NCI-H2171 (cell line): Measurements from ENCODE around the gene PTGIS.
A peak's percentile ranks its signal among the peaks of the same experiment; 100 is the strongest.
"Not testable (repeated sequence)": the region's sequence is repeated elsewhere in the genome, so short reads cannot be mapped to it uniquely, and the experiment has no call there.

ENCODE experiments used
- DNase-seq: peaks from one replicate; lab custom pipeline; 2025; lab: John Stamatoyannopoulos, UW

Gene PTGIS

DNA sequence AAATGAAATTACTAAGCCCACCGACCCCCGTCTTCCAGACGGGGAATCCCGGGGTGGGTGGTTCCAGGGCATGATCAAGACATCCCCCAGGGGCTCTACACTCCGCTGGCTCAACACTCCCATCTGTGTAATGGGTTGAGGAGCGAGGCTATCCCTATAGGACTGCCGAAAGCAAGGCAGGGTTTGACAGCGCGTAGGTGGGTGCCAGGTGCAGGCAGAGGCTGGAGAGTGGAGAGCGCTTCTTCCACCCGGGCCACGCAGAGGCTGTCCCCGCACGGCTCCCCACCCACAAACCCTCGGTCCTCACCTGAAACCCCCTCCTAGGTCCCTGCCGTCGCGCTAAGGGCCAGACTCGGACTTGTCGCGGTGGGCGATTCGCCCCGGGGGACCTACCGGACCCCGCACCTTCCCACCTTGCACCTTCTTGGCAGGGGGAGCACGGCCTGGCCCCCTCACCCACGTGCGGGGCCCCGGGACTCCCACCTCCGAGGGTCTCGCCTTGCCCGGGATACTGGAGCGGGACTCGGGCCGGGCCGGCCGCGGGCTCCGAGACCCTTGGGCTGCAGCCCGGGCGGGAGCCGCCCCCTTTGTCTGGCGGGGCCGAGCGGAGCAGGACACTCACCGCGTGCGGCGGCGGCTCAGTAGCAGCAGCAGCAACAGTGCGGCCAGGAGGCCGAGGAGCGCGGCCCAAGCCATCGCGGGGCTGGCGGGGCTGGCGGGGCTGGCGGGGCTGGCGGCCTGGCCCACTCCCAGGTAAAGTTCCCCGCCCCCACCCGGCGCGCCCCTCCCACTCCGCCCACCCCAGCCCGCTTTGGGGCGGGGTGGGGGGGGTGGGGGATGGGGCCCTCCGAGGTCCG lies at the start of gene PTGIS:
PTGIS (minus strand) TSS at position 717 of the 857 bp plus-strand sequence; CDS start at position 696, 21 bp downstream.
- DNase-seq, result no peak

DNA sequence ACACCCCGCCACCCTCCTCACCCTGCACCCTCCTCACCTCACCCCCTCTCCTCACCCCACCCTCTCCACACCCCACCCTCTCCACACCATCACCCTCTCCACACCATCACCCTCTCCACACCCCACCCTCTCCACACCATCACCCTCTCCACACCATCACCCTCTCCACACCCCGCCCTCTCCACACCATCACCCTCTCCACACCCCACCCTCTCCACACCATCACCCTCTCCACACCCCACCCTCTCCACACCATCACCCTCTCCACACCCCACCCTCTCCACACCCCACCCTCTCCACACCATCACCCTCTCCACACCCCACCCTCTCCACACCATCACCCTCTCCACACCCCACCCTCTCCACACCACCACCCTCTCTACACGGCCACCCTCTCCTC lies 49.5 kb upstream of the PTGIS start:
- DNase-seq, result not testable (repeated sequence)

DNA sequence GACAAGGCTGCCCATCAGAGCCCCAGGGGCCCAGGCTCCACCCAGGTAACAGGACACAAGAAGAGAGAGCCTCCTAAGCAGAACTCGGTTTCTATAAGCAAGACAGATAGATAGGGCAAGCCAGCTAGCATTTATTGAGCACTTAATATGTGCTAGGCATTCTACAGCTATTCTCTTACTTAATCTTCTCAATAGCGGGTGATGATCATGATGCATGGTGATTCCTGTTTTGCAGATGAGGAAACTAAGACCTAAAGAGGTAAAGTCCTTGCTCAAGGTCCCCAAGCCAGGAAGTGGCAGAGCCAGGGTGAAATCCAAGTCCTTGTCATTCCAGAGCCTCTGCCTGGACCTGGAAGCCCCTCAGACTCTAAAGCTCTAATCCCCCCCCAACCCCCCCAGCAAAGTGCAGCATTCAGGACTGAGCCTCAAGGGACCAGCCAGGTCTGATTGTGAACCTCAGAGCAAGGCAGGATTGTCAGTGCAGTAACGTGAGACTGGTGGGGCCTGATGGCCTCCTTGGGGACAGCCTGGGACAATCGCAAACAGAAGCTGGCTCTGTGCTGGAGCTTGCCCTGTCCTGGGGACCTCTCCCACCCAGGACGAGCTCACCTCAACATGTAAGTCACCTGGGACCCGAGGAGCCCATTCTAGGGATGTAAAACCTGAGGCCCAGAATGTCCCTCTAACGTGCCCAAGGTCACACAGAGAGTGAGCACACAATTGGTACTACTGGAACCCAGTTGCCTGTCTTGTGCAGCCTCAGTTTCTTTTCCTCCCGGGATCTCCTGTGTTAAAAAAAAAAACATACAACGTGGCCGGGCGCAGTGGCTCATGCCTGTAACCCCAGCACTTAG lies 48.4 kb upstream of the PTGIS start:
- DNase-seq, result no peak

DNA sequence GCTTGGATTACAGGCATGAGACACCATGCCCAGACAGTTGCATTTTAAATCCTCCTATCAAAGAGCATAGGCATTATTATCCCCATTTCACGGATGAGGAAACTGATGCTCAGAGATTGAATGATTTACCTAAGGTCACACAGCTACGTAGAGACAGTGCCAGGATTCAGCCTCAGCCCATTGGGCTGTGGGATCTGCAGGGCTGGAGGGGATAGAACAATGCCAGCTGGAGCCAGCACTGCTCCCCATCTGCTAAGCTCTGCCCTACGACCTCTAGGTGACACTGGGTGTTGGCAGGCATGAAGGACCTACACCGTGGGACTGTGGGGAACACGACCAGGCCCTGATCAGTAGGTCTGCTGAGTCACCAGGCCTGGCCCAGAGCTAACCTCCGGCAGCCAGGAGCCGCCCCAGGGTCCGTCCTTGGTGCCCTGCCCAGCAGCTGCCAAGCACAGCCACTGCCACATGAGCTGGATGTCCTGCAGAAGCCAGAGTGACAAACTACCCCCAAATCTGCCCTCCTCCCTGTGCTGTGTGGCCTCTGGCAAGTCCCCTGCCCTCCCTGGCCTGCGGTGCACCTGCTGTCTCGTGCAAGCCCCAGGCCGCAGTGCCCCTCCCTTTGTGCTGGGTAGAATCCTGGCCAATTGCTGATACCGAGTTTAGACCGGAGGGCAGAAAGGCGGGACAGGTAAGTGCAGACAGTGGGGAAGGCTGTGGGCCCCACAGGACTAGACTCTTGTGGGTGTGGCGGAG lies 47.6 kb upstream of the PTGIS start:
- no peak for DNase-seq

DNA sequence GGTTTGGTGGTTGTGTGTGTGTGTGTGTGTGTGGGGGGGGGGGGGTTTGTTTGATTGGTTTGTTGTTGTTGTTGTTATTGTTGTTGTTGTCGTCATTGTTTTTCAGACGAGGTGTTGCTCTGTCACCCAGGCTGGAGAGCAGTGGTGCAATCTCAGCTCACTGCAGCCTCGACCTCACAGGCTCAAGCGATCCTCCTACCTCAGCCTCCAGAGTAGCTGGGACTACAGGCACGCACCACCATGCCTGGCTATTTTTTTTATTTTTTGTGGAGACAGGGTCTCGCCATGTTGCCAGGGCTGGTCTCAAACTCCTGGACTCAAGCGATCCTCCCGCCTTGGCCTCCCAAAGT lies 47.1 kb upstream of the PTGIS start:
- not testable (repeated sequence) for DNase-seq

DNA sequence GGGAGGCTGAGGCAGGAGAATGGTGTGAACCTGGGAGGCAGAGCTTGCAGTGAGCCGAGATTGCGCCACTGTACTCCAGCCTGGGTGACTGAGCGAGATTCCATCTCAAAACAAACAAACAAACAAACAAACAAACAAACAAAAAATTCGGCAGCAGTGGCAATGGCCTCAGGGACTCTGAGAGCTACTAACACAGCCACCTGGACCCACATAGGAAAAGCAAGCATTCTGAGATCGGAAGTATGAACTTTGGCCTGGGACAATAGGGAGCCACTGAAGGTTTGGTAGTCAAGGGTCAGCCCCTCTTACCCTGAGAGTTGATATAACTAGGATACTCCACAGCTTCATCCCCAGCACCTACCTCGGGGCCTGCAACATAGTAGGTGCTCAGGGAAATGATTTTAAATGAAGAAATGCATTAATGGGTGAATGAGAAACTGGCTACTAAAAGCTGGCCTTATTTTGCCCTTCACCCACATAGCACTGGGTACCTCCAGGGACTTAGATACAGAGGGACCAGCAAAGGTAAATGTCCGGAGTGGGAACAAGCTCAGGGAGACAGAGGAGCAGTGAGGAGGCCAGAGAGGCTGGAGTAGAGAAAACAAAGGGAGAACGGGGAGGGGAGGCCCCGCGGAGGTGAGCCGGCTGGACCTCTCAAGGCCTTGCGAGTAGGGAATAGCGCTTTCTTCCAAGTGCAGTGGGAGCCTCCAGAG lies 46.6 kb upstream of the PTGIS start:
- no peak for DNase-seq

DNA sequence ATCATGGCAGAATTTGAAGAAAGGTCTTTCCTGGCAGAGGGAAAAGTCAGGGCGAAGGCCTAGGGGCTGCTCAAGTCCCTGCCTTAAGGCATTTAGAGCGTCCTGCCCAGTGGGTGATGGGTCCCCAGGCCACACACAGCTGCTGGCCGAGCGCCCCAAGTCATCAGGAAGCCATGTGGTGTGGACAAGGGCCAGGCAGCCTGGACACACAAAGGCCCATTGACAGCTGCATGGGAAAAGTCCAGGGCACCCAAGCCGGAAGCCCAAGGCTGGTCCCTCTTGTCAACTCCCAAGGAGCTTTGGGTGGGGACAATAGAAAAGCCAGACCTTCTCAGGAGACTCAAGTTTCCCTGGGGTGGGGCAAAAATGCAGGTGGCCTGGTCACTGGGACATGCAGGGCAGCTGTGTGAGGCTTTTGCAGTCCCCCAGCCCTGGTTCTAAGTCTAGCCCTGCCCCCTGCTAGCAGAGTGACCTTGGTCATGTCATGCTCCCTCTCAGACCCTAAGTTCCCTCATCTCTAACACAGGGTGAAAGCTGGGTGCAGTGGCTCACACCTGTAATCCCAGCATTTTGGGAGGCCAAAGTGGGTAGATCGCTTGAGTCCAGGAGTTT lies 44.3 kb upstream of the PTGIS start:
- DNase-seq, result no peak

DNA sequence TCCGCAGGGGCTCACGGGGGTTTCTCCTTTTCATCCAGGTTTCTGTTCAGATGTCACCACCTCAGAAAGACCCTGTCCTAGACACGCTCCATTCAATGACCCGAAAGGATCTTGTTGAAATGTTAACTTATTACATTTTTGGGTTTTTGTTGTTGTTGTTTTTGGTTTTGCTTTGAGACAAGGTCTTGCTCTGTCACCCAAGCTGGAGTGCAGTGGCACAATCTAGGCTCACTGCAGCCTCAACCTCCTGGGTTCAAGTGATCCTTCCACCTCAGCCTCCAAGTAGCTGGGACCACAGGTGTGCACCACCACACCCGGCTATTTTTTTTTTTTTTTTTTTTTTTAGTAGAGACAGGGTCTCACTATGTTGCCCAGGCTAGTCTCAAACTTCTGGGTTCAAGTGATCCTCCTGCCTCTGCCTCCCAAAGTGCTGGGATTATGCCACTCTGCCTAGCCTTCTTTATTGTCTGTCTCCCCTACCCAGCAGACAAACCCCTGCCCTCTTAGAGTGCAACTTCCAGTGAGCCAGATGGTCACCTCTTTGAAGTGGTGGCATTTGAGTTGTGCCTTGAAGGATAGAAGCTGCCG lies 43.7 kb upstream of the PTGIS start:
- DNase-seq, result not testable (repeated sequence)

DNA sequence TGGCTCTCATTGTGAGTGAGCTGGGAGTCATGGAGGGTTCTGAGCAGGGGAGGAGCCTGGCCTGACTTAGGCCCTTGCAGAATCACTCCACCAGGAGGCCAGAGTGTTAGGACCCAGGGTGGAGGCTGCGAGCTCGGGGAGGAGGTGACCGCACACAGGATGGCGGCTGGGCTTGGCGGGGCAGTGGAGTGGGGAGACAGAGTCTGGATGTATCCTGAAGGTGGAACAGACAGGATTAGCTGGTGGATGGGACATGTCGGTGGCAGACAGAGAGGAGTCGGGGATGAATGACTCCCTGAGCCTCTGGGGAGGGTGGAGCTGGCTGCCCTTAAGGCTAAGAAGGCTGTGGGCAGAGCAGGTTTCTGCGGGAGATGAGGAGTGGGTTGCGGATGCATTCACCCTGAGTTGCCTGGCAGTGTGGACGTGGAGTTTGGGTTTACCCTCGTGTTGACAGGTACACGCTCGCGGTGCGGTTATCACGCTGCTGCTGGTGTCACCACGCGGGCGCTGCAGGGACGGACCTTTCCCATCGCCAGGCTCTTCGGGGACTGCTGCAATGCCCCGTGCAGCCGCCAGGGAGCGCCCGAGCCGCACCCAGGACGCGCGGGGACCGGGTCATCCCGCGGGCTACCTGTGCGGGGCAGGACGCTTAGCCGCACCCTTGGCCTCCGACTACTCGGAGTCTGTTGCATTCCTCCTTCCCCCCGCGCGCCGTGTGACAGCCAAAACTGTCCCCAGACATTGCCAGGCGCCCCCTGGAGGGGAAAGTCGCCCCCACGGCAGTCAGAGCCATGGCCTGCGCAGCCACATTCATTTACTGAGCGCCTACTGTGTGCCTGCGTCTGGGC lies 43.0 kb upstream of the PTGIS start:
- peak; percentile 54 for DNase-seq

DNA sequence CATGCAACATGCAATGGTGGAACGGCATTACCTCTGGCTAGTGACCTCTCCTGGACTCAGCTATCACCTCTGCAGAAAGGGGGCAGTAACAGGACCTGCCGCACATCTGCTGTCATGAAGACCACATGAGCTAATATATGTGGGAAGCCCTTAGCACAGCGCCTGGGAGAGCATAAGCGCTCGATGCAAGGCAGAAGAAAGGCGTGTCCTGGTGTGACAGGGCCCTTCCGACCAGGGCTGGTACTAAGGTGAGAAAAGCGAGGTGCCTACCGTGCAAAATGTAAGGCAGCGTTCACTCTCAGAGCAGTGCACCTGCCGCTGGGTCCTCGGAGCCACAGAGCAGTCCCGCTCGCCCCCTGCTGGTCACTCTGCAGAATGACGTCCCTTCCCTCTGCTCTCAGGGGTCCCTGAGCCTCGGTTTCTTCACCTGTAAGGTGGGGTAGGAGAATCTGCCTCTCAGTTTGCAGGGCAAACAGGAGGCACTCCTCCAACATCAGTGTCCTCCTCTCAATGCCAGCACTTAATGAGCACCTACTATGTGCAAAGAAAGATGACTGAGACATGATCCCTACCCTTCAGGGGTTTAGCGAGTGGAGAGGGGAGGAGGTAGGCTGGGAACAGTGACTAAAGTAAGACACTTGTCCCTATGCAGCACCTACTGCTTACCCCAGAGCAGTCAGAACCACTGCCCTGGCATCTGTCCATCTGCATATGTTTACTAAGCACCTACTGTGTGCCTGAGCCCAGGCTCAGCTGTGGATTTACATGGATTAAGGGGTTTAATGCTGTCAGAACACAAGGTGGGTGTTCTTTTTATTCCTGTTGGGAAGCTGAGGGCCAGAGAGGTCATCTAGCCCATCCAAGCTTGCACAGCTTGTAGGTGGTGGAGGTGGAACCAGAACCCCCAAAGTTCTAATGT lies 41.1 kb upstream of the PTGIS start:
- DNase-seq, result peak; percentile 71

DNA sequence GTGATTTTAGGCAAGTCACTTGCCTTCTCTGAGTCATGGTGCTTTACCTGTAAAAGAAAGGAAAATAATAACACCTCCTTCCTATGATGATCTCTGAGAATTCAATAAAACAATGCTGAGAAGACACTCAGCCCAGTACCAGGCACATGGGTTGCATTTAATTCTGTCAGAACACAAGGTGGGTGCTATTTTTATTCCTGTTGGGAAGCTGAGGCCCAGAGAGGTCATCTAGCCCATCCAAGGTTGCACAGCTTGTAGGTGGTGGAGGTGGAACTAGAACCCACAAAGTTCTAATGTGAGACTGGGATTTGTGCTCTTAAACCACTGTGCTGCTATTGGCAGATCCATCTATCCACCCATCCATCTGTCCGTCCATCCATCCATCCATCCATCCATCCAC lies 39.6 kb upstream of the PTGIS start:
- no peak for DNase-seq

DNA sequence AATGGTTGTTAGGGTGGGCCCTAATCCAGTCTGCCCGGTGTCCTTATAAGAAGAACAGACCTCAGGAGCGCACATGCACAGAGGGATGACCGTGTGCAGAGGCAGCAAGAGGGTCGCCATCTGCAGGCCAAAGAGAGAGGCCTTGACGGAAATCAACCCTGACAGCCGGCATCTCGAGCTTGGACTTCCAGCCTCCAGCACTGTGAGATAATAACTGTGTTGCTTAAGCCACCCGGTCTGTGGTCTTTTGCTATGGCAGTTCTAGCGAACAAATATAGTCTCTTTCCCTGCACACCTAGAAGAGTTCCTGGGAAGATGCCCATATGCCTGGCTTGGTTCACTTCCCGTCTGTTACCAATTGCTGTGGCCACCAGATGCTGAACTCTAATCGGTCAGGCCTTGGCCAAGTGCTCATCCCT lies 35.3 kb upstream of the PTGIS start:
- DNase-seq, result no peak

DNA sequence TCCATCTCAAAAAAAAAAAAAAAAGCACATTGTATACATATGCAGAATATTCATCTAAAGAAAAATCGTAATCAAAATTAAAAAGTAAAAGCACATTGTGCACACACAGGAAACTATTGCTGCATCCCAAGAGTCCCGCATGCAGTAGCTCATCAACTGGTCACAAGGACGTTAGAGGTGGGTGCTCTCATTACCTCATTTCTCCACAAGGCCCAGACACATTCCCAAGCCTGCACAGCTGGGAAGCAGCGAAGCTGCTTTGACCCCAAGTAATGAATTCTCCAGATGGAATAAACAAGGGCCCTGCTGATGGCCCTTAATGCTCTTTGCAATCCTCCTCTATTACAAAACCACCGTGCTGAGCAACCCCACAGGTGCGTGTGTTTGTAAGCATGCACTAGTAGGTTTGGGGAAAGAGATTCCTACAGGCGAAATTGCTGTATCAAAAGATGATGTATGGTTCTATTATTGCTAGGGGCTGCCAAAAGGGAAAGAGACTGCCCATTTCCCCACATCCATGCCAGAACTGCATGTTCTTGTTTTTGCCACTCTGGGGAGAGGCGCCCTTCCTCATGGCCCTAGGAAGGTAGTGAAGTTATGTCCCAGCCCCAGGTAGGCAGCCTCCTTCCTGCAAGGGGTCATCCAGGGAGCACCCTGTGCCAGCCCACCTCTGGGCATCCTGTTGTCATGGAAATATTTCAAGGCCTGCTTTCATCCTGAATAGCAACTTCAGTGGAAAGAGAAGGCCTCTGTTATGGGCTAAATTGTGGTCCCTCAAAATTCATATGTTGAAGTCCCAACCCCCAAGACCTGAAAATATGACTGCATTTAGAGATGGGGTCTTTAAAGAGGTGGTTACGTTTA lies 34.6 kb upstream of the PTGIS start:
- no peak for DNase-seq

DNA sequence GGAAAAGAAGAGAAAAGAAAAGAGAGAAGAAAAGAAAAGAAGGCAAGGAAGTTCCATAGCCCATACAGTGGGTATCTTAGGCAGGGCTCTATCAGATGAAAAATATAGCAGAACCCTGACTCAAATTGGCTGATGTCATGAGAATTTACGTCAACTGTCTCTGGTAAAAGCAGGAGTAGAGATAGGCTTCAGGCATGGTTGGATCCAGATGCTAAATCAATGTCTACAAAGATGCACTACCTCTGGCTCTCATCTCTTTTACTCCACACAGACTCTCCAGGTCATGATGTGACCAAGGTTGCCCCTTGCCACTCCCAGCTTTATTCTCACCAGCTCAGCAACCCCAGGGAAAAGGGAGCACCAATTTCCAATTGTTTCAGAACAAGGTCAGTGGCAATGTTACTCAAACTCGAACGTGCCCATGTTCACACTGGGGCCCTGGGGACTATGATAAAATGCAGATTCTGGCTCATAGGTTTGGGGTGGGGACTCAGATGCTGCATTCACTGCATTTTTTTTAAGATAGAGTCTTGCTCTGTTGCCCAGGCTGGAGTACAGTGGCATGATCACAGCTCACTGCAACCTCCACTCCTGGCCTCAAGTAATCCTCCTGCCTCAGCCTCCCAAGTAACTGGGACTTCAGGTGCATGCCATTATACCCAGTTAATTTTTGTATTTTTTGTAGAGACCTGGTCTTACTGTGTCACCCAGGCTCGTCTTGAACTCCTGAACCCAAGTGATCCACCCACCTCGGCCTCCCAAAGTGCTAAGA lies 33.4 kb upstream of the PTGIS start:
- no peak for DNase-seq

DNA sequence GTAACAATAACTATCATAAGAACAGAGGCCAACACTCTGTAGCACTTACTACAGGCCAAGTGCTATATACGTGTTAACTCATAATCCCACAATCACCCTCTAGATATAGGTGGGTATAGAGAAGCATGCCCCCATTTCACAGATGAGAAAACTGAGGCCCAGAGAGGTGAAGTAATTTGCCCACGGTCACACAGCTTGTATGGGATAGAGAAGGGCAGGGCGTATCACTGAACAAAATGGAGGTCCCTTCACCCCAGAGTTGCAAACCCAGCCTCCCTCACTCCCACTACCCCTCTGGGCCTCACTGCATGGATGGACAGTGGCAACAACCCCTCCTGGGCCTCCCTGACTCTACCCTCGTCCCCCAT lies 31.8 kb upstream of the PTGIS start:
- no peak for DNase-seq

DNA sequence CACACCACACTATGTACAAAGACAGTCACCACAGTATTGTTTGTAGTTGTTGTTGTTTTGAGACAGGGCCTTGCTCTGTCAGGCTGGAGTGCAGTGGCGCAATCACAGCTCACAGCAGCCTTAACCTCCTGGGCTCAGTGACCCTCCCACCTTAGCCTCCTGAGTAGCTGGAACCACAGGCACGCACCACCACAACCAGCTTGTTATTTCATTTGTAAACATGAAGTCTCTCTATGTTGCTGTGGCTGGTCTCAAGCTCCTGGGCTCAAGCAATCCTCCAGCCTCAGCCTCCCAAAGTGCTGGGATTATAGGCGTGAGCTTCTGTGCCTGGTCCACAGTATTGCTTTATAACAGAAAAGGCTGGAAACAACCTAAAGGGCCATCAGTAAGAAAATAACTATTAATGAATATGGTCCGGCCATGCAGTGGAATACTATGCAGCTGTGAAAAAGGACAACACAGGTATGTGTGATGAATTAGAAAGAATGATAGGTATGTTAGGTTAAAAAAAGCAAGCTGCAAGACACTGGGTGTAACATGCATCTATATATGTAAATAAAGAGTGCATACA lies 30.0 kb upstream of the PTGIS start:
- DNase-seq, result no peak
